SK-N-MC (cell line): ENCODE data around the gene TSR3.

Source experiments
- EZH2 ChIP-seq: fragments of 200-600 bp; sonication (generic); IDR thresholded peaks from one replicate; pipeline ENCODE4 v1.6.1; 2017; ENCODE audit warnings: antibody characterized with exemption
- FOXP2 ChIP-seq: optimal IDR thresholded peaks from 2 replicates; pipeline ENCODE3; 2011; ENCODE audit warnings: mild to moderate bottlenecking, moderate library complexity; ENCODE audit not compliant: insufficient read depth; ENCODE audit errors: extremely low read length, control extremely low read depth
- POLR2AphosphoS5 ChIP-seq: IDR thresholded peaks from 2 replicates; pipeline ENCODE4 v1.6.1; 2012; ENCODE audit warnings: mild to moderate bottlenecking, low read depth, low read length, borderline replicate concordance

GRCh38 chr16:1348926-1349325 lies 2.8 kb downstream of the TSR3 start:
- TF ChIP-seq POLR2AphosphoS5 (no peak), EZH2 (no peak), FOXP2 (no peak)
